ENCODE results near the gene PPP1R2.
A peak's percentile ranks its signal among the peaks of the same experiment; 100 is the strongest.
"Not testable (repeated sequence)": the region's sequence is repeated elsewhere in the genome, so short reads cannot be mapped to it uniquely, and the experiment has no call there.

PPP1R2 gene

GRCh38 chr3:195542698-195543499, at the start of gene PPP1R2:
TSS of gene PPP1R2 (minus strand) at chr3:195543325. CDS start at chr3:195543025, 300 bp downstream.
- DNase-seq, result peak; percentile 57

- no peak for DNase-seq
Measured at GRCh38 chr3:195591852-195592251, 48.7 kb upstream of the PPP1R2 start.

GRCh38 chr3:195591220-195591619, 48.1 kb upstream of the PPP1R2 start:
- DNase-seq, result no peak

GRCh38 chr3:195590381-195590780, 47.3 kb upstream of the PPP1R2 start:
- DNase-seq, result not testable (repeated sequence)

- not testable (repeated sequence) for DNase-seq
Measured at GRCh38 chr3:195589796-195590195, 46.7 kb upstream of the PPP1R2 start.

GRCh38 chr3:195587824-195588223, 44.7 kb upstream of the PPP1R2 start:
- DNase-seq, result no peak

GRCh38 chr3:195587406-195587805, 44.3 kb upstream of the PPP1R2 start:
- no peak for DNase-seq

GRCh38 chr3:195584543-195584870, 41.4 kb upstream of the PPP1R2 start:
- no peak for DNase-seq

GRCh38 chr3:195583831-195584542, 40.9 kb upstream of the PPP1R2 start, which contains the start of gene APOD:
TSS of gene APOD (minus strand) at chr3:195583940. CDS start at chr3:195579461, 4,479 bp downstream.
- no peak for DNase-seq

- DNase-seq, result no peak
Measured at GRCh38 chr3:195582947-195583346, 39.8 kb upstream of the PPP1R2 start.

GRCh38 chr3:195580744-195581443, 37.8 kb upstream of the PPP1R2 start:
- DNase-seq, result no peak

GRCh38 chr3:195579281-195579680, 36.2 kb upstream of the PPP1R2 start:
- DNase-seq, result no peak

GRCh38 chr3:195578565-195578964, 35.4 kb upstream of the PPP1R2 start:
- DNase-seq, result no peak

GRCh38 chr3:195577645-195578177, 34.6 kb upstream of the PPP1R2 start:
- no peak for DNase-seq

- DNase-seq, result no peak
Measured at GRCh38 chr3:195574497-195575304, 31.6 kb upstream of the PPP1R2 start.

GRCh38 chr3:195573611-195574496, 30.7 kb upstream of the PPP1R2 start:
- DNase-seq, result no peak

- DNase-seq, result no peak
Measured at GRCh38 chr3:195571361-195571760, 28.2 kb upstream of the PPP1R2 start.

GRCh38 chr3:195570912-195571311, 27.8 kb upstream of the PPP1R2 start:
- no peak for DNase-seq

GRCh38 chr3:195570344-195570743, 27.2 kb upstream of the PPP1R2 start:
- no peak for DNase-seq

- no peak for DNase-seq
Measured at GRCh38 chr3:195568630-195569029, 25.5 kb upstream of the PPP1R2 start.

- no peak for DNase-seq
Measured at GRCh38 chr3:195566797-195567196, 23.7 kb upstream of the PPP1R2 start.
